ENCODE measurements around the gene REPS1.

REPS1 gene

DNA sequence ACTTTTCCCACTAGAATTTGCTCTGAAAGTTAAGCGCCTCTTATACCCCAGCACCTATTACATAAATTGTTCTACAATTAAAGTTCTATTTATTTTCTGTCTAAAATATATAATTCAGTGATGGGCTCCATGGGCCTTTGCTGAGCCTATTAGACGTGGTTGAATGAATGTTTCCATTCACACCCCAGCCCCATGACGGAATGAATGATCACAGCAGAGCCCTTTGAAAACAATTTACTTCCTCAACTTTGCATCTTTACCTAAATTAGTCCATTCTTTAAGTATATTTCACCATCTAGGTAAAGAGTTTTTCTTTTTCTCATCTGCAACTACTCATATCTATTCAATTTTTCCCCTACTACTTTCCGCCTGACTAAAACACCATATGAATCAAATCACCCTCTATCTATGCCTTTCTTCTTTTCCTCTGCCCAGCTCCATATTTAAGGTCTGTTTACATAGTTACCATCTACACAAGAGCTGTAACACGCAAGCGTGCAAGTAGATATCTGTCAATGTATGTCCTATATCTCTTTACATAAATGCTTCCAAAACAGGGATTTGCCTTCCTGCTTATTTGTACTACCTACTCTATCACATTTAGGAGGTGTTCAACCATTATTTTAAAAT is 122.5 kb downstream of the REPS1 start:
- in situ Hi-C loops (cut with HindIII; ENCODE audit: low sequenced_read_pairs): no loop called here

DNA sequence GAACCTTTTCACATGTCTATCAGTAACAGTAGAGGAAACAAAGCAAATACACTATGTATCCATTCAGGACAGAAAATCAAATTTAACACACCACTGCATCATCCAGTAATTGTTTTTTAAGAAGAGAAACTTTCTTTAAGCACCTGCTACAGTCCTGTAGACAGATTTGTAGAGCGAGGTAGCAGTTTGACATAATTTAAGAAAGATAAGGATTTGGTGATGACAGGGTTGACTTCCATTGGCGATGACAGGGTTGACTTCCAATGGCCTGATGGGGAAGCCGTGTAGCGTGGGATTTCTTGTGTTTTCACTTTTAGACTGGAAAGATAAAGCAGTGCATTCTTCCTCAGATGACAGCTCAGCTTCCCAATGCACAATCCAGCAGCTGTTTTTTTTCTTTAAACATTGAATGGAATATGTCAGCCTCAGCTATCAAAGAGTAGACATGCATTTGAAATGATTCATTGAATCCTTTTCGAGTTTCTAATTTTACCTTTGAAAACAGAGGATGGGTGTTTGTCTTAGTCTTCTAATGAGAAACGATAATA is 123.6 kb downstream of the REPS1 start:
- in situ Hi-C loops (cut with HindIII; ENCODE audit: low sequenced_read_pairs): no loop called here

DNA sequence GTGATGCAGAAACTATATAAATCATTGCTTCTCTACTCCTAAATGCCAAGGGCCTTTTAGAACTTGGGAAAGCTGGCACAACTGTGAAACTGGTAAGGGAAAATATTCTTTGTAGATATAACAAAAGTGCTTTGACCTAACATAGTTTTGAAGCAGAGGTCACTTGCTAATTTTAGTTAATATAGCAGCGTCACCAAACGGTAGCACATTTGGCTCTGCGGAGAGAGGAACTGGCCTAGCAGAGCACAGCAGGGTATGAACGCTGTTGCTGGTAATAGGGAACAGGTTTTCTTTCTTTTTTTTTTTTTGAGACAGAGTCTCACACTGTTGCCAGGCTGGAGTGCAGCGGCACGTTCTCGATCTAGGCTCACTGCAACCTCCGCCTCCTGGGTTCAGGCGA is 124.7 kb downstream of the REPS1 start:
- in situ Hi-C loops (cut with HindIII; ENCODE audit: low sequenced_read_pairs): no loop called here

DNA sequence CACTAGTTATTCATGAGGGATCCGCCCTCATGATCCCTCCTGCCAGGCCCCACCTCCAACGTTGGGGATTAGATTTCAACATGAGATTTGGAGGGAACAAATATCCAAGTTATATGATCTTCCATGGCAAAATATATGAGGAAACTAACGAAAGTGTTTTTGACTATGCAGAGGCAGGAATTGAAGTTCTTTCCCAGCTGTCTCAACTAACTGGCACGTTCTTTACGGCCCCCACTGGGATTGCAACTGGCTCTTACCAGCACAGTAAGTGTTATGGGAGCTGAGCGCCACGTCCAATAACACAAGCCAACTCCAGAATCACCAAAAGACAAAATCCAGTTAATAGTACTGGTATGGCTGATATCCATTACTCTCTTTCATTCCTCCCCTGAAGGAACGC is 125.6 kb downstream of the REPS1 start:
- in situ Hi-C loops (cut with HindIII; ENCODE audit: low sequenced_read_pairs): no loop called here

DNA sequence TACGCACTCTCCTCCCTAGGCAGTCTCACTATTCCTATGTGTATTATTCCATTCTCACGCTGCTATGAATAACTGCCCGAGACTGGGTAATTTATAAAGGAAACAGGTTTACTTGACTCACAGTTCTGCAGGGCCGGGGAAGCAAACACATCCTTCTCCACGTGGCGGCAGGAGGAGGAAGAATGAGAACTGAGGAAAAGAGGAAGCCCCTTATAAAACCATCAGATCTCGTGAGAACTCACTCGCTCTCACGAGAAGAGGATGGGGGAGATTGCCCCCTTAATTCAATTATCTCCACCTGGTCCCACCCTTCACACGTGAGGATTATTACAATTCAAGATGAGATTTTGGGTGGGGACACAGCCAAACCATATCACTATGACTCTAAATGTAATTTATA is 130.3 kb downstream of the REPS1 start:
- in situ Hi-C loops (cut with HindIII; ENCODE audit: low sequenced_read_pairs): no loop called here

DNA sequence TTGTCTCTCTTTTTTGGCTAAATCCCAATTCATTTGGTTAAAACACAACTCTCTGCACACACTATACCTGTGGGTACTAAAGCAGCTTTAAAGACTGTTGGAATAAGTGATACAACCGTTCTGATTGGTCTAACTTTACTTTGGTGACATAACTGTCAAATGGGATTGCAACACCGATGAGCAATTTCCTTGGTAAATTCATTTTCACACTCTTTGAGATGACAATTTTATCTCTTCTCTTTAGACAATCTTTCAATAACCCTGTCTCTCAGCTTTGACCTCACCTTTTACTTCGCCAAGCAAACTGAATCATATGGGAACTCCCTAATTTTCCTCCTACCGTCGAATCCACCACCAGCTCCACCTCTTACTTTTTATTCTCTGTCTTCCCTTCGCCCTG is 131.4 kb downstream of the REPS1 start:
- in situ Hi-C loops (cut with HindIII; ENCODE audit: low sequenced_read_pairs): no loop called here
